Upper lobe of right lung (tissue), 1 donor: Measurements from ENCODE around the gene REN. TPM values are rescaled to one million over a fixed set of nuclear protein-coding genes. Genes with fewer than 3 reads are reported as not detected.
A peak's percentile ranks its signal among the peaks of the same experiment; 100 is the strongest.

Source experiments
- ATAC-seq: fragments of 200-7000 bp; cut with Tn5 transposase; one replicate; pipeline ENCODE4 v1.9.1; 2020; ENCODE audit warnings: mild to moderate bottlenecking, moderate library complexity
- DNase-seq: peaks from one replicate; pipeline ENCODE4 v3.0.0-alpha.2; 2020
- H3K27ac ChIP-seq: fragments of 200-600 bp; one replicate; pipeline ENCODE4 v1.8.0; 2022
- H3K27me3 ChIP-seq: fragments of 200-600 bp; one replicate; pipeline ENCODE4 v1.8.0; 2022; ENCODE audit warnings: mild to moderate bottlenecking
- H3K36me3 ChIP-seq: fragments of 200-600 bp; one replicate; pipeline ENCODE4 v1.8.0; 2022
- H3K4me1 ChIP-seq: fragments of 200-600 bp; one replicate; pipeline ENCODE4 v1.8.0; 2022
- H3K4me3 ChIP-seq: fragments of 200-600 bp; one replicate; pipeline ENCODE4 v1.8.0; 2022; ENCODE audit warnings: mild to moderate bottlenecking
- H3K9me3 ChIP-seq: fragments of 200-600 bp; one replicate; pipeline ENCODE4 v1.8.0; 2022
- CTCF ChIP-seq: fragments of 200-600 bp; IDR thresholded peaks from one replicate; pipeline ENCODE4 v1.8.0; 2022; ENCODE audit warnings: antibody characterized with exemption
- intact Hi-C: fragments of 100-400 bp; cut with DNase I; formaldehyde crosslinking; loops from one replicate; pipeline ENCODE4 v1.11.0; 2022
- total RNA-seq: library from RNA; stranded (reverse); fragmentation: NEBNext Ultra II Directional; extraction: Animal tissue kit (Norgen Biotek cat#: 25700); gene quantifications from one replicate; pipeline ENCODE4 v1.2.1, GENCODE V29; 2021
- donor health status: DM: no; HTN: yes; CAD: no; lungs with severe emphysema.

Gene REN
- total RNA-seq, 1 donor from 2014 or later: 0.81 TPM

DNA sequence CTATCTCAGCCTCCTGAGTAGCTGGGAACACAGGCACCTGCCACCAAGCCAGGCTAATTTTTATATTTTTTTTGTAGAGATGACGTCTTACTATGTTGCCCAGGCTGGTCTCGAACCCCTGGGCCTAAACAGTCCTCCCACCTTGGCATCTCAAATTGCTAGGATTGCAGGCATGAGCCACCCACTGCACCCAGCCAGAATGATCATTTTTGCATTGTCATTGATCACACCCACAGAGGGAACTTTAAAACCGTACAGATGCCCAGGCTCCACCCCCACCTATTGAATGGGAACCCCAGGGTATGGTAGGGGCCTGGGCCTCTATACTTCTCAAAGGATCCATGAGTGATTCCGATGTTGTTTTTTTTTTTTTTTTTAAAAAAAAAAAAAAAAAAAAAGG is 51.0 kb downstream of the REN start:
- H3K27me3 ChIP-seq: no peaks in the 10 kb centered on the region
- H3K9me3 ChIP-seq: no peaks in the 10 kb centered on the region
- ATAC-seq: no peak
- intact Hi-C loops: no loop called here
- no peak for DNase-seq
- no peak for TF ChIP-seq CTCF
- peaks cover 17% of the 10 kb centered on the region for H3K4me1 ChIP-seq
- no peak overlapping the region for H3K27ac ChIP-seq
- peaks cover 38% of the 10 kb centered on the region for H3K36me3 ChIP-seq
- no peak overlapping the region for H3K4me3 ChIP-seq

- ATAC-seq (peak; percentile 56), DNase-seq (no peak)
- Histone ChIP-seq H3K4me3 (no peak overlapping the region), H3K36me3 (peaks cover 33% of the 10 kb centered on the region), H3K9me3 (no peaks in the 10 kb centered on the region), H3K27me3 (no peaks in the 10 kb centered on the region), H3K4me1 (peaks cover 17% of the 10 kb centered on the region), H3K27ac (peak overlapping the region; percentile 42)
- intact Hi-C loops: no loop called here
- no peak for TF ChIP-seq CTCF
Measured at GRCh38 chr1:204114606-204115005, 51.5 kb downstream of the REN start.

GRCh38 chr1:204113896-204114295 is 52.2 kb downstream of the REN start:
- intact Hi-C loops: no loop called here
- Histone ChIP-seq H3K9me3 (no peaks in the 10 kb centered on the region), H3K27me3 (no peaks in the 10 kb centered on the region), H3K4me1 (peaks cover 24% of the 10 kb centered on the region), H3K4me3 (no peak overlapping the region), H3K27ac (peak overlapping the region; percentile 42), H3K36me3 (peaks cover 26% of the 10 kb centered on the region)
- no peak for DNase-seq
- no peak for TF ChIP-seq CTCF
- ATAC-seq: no peak

GRCh38 chr1:204112876-204113730 is 53.0 kb downstream of the REN start:
- Histone ChIP-seq H3K36me3 (peaks cover 18% of the 10 kb centered on the region), H3K4me3 (no peak overlapping the region), H3K9me3 (no peaks in the 10 kb centered on the region), H3K4me1 (peaks cover 32% of the 10 kb centered on the region), H3K27me3 (no peaks in the 10 kb centered on the region), H3K27ac (no peak overlapping the region)
- no peak for TF ChIP-seq CTCF
- DNase-seq (no peak), ATAC-seq (no peak)
- intact Hi-C loops: no loop called here

DNA sequence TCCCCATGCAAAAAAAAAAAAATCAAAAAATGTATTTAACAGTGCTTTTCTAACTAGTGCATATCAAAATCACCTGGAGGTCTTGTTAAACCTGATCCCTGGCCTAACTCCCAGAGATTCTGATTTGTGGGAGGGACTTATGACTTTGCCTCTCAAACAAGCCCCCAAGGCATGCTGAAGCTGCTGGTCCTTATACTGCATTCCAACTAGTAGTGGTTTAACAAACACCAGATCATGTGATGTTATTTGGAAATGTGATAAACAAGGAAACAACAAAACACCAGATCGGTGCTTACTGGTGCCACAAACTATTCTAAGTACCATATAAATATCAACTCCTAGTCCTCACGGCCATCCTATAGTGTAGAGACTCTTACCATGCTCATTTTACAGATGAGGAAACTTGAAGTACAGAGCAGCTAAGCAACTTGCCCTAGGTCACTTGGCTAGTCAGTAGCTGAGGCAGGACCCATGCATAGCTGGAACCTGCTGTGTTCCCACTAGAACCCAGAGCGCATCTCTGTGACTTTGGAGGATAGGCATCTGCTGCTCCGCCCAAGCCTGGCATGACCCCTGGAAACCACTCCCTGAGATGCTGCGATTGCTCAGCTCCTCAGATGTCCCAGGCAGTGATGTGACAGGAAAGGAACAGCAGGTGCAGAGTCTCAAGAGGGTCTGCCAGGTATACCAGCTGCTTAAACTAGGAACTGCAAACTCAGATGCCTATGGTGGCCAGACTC is 55.1 kb downstream of the REN start:
- Histone ChIP-seq H3K4me3 (no peak overlapping the region), H3K36me3 (peaks cover 7% of the 10 kb centered on the region), H3K4me1 (peaks cover 32% of the 10 kb centered on the region), H3K27me3 (no peaks in the 10 kb centered on the region), H3K9me3 (no peaks in the 10 kb centered on the region), H3K27ac (no peak overlapping the region)
- DNase-seq: no peak
- no peak for TF ChIP-seq CTCF
- intact Hi-C loops: no loop called here
- no peak for ATAC-seq
